Activated T-cell treated with anti-CD3 and anti-CD28 coated beads, Interleukin-2, amount 50 U/mL, for 48 hours (primary cell): Measurements from ENCODE around the gene DDB1.

Source experiments
- DNase-seq, 2 experiments: peaks; one replicate each; pipeline ENCODE4 v3.0.0-alpha.2; 2020

The DDB1 gene

DNA sequence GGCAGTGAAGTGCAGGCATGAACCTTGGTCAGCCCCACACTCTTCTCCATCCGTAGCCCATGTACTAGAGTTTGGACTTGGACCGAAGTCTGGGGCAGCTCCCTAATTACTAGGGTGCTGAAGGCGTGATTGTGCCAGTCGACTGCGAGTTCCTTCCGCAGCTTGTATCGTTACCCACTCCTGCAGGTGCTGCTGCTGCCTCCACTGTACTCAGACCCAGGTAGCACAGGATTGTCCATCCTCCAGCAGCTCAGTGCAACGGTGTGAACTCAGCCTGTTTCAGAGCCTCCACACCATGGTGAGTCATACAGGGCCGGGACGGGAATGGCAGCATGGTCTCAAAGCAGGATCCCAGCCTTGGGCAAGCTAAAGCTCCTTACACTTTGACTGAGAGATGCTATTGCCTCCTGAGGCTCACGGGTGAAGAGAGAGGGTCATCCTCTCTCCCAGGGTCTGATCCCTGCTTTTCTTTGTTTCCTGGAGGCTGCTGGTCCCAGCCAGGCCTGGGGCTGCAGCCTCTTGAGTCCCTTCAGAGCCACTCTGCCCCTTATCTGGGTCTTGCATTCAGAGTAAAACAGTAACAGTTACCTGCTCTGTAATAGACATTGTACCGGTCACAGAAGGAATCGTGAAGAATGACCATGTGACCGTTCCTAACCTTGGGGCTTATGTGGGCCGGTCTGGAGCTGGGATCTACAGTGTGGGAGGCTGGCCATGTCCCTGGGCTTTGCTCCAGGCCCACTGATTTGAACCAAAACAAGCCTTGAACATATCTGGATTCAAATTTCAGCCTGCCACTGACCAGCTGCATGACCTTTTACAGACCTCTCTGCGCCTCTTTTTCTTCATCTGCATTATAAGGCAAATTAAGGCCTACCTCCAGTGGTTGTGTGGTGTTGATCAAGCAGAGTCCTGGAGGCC lies 1.8 kb upstream of the DDB1 start:
- DNase-seq: peak; percentile 28 to 31

GRCh38 chr11:61333550-61334433 lies 887 bp upstream of the DDB1 start:
- DNase-seq: peak; percentile 26 to 56

DNA sequence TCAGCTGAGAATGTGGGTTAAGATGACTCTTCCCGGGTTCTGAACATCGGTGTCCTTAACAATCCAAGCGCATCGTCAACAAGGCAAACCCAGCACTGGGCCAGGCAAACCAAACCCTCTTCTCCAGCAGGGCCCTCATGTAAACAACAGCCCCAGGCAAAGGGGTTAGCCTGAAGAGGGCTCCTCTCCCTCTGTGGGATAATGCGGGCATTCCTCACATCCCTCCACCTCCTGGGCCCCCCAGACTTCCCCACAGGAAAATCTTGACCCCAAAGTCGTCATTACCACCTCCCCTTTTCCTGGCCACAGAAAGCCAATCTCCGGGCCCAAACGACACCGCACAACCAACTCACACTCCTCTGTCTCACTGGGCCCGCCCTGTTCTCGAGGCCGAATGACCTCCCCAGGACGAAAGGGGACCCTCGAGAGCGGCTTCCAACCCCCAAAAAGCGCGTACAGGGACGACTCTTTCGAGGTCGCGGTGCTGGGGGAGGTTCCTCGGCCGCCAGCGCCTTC lies 566 bp downstream of the DDB1 start:
- DNase-seq: peak in 1 of 2 experiments; percentile 27

GRCh38 chr11:61331651-61332050 lies 1.3 kb downstream of the DDB1 start:
- DNase-seq: no peak

- no peak for DNase-seq
Observed at GRCh38 chr11:61329871-61330270, 3.0 kb downstream of the DDB1 start.

DNA sequence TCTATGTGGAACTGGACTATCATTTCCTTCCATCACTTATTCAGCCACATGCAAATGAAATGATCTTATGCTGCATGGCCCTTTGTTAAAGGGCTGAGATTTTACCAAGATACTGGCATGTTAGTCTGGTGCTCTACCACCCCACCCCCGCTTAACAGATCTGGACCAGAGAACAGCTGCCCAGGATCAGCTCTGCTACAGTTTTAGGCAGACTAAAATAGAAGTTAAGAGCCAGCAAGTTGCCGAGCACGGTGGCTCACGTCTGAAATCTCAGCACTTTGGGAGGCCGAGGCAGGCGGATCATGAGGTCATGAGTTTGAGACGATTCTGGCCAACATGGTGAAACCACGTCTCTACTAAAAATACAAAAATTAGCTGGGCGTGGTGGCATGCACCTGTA lies 4.6 kb downstream of the DDB1 start:
- DNase-seq: no peak

GRCh38 chr11:61327669-61328071 lies 5.2 kb downstream of the DDB1 start:
- no peak for DNase-seq

- DNase-seq: no peak
Observed at GRCh38 chr11:61325649-61326414, 7.1 kb downstream of the DDB1 start.

- DNase-seq: no peak
Observed at GRCh38 chr11:61315260-61315659, 17.6 kb downstream of the DDB1 start.

DNA sequence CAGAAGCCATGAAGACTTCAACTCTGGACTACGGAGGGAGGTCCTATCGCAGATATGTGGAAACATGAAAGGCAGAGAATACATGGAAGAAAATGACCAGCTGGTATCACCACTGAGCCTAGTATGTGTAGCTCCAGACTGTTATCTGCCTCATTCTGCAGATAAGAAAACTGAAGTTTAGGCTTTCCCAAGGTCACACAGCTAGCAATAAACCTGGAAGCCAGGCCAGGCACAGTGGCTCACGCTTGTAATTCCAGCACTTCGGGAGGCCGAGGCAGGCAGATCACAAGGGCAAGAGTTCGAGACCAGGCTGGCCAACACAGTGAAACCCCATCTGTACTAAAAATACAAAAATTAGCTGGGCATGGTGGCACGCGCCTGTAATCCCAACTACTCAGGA lies 22.2 kb downstream of the DDB1 start:
- DNase-seq: no peak

- peak; percentile 48 to 56 for DNase-seq
Observed at GRCh38 chr11:61309739-61310138, 23.2 kb downstream of the DDB1 start.

DNA sequence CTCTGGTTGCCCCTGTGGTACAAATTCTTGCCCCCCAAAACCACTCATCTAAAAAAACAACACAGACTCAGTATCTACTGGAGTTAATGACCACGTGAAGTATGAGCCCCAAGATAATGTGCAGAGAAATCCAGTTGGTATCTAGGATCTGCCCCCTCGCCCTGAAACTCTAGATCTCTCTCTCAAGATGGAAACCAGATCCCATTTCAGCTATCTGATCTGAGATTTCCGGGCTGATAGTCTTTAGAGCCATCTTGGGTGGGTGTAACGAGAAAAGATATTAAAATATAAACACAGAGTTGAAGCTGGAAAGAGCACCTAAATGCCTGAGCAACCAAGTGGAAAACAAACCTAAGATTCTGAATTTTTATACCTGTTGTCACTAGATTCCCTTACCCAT lies 23.8 kb downstream of the DDB1 start:
- no peak for DNase-seq

GRCh38 chr11:61307354-61307753 lies 25.6 kb downstream of the DDB1 start:
- no peak for DNase-seq

DNA sequence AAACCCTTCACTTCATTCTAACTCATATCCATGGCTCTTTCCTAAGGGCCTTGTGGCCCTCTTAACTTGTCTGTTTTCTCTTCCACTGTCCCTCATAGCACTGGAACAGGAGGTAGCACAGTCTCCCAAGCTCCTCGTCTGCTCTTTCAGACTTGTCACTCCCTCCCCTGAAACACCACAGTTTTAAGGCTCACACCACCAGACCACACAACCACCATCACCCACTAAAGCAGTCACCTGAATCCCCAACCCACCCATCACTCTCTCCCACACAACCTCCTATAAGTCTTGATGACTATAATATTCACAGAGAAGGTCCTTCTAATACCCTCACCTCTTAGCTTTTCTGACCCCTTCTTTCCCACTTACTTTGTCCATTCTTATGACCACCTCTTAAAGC lies 26.7 kb downstream of the DDB1 start:
- no peak for DNase-seq

DNA sequence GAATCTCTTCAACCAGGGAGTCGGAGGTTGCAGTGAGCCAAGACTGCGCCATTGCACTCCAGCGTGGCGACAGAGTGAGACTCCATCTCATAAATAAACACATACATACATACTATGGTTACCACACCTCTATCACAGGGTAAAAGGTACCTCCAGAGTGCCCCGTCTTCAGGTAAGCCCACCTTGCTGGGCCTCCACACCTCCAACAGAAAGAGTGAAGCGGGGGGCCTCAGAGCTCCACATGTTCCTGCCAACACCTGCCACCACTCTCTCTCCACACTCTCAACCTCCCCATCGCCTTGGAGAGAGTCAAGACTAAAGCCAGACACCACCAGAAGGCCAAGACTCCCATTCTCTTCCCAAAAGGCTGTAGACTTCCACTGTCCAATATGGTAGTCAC lies 27.5 kb downstream of the DDB1 start:
- DNase-seq: no peak

GRCh38 chr11:61303725-61304124 lies 29.2 kb downstream of the DDB1 start:
- no peak for DNase-seq

DNA sequence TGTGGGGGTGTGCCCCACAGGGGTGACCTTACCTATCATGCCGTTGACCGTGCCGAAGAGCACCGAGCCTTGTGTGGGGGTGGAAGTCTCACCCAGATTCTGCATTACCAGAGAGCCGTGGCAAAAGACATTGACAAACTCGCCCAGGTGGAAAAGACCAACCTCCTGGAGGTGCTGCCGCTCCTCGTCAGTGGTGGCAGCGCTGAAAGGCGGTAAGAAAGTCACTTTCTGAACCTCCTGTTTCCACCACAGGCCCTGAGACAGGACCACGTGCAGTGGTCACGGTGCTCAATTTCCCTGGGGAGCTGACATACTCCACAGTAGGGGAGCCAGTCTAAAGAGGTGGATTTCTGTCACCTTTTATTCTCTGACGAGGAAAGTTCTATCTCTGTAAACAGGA lies 30.4 kb downstream of the DDB1 start:
- no peak for DNase-seq

DNA sequence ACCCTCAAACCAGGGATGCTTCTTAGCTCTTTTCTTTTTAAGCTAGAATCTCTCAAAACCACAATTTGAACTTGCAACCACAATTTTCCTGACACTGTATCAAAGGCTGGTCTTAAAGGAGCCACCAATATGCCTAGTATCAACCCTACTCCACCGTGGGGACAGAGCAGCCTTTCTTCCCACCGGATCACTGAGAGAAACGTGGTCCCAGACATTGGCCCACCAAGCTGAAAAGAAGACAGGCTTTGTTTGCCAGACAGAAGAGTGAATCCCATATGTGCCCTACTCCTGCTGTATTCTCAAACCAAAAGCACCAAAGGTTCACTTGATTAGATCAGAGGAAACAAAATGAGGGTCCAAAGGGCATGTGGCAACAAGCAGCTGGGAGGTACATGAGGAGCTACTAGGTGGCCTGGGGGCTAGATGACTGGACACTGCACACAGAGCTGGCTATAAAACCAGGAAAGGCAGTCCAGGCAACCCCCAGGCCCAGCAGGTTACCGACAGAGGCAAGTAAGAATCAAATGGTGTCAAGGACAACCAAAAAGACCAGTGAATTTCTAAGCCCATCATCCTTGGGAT lies 34.2 kb downstream of the DDB1 start:
- DNase-seq: no peak

DNA sequence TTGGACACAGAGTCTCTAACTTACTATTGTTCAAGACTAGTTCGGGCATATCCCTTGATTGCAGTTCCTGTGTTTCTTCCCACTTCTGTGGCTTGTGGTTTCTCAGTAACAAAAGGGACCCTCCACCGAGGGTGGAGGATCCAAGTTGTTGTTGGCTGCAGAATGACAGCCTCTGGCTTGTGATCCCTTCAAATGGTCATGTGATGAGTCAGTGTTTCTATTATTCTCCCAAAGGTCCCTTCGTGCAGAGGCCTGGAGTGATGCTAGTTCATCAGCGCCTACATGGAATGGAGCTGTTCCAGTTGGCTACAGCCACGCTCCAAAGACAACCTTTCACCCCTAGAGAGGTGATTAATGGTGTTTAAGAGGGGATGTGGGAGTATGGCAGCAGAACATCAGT lies 35.2 kb downstream of the DDB1 start:
- no peak for DNase-seq

DNA sequence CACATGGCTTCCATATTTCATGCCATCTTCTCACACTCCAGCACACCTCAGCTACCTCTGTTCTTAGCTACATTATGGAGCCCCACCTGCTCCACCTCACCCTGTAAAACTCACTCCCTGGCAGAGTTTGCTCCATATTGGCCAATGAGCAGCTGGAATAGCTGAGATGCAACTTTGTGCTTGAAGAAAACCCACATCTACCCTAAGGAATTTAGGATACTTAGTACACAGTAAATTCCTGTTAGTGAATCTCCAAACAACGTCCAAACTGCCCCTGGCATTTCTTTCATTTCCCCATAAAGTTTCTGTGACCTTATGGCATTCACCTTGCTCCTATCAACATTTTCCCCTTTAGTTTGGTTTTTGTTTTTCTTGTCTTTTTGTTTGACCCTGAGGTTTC lies 35.6 kb downstream of the DDB1 start:
- DNase-seq: no peak

GRCh38 chr11:61295596-61295926 lies 37.3 kb downstream of the DDB1 start:
- DNase-seq: no peak

GRCh38 chr11:61294717-61295595 lies 37.9 kb downstream of the DDB1 start, which contains the start of gene VWCE:
Gene VWCE (minus strand): TSS chr11:61295316. CDS start chr11:61295037, 279 bp downstream.
- peak; percentile 81 to 86 for DNase-seq
